Adrenal gland (tissue), 5 donors: ENCODE data around the gene CCNQ.

Experiments
- POLR2A ChIP-seq, 2 donors: fragments of 450-650 bp; IDR thresholded peaks; one replicate each; pipeline ENCODE4 v1.6.1; 2017; ENCODE audit warnings: antibody characterized with exemption in 2 of 2, mild to moderate bottlenecking in 2 of 2, moderate library complexity in 1 of 2
- TF ChIP-seq, protein P1 (sequence below), 6 experiments: fragments of 450-650 bp in 4 of 6; fragments of 200-600 bp in 2 of 6; sonication (generic) in 1 of 6; IDR thresholded peaks; 1 replicate in 5 of 6; 2 replicates in 1 of 6; pipeline versions ENCODE4 v1.5.1 to v1.8.0; 2016 to 2021; ENCODE audit warnings: antibody characterized with exemption in 6 of 6, mild to moderate bottlenecking in 2 of 6, moderate library complexity in 1 of 6
- donor health status: DM: no; HTN: no; CAD: no.

DNA sequence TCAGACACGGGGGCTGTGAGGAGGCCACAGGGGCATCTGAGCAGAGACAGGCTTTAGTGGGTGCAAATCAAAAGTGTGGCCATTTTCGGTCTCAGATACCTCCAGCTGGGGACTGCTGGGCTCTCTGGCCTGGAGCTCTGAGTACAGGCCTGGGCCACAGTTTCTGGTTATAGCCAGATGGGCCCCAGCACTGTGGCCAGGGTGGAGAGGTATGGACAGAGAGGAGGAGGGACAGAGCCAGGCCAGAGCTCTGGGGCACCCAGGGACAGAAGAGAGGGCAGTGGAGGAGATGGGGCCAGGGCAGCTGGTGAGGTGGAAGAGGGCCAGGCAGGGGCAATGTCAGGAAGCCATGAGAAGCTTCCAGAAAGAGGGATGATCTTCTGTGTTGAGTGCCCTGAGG lies 20.1 kb downstream of the CCNQ start:
- TF ChIP-seq, protein P1, sequence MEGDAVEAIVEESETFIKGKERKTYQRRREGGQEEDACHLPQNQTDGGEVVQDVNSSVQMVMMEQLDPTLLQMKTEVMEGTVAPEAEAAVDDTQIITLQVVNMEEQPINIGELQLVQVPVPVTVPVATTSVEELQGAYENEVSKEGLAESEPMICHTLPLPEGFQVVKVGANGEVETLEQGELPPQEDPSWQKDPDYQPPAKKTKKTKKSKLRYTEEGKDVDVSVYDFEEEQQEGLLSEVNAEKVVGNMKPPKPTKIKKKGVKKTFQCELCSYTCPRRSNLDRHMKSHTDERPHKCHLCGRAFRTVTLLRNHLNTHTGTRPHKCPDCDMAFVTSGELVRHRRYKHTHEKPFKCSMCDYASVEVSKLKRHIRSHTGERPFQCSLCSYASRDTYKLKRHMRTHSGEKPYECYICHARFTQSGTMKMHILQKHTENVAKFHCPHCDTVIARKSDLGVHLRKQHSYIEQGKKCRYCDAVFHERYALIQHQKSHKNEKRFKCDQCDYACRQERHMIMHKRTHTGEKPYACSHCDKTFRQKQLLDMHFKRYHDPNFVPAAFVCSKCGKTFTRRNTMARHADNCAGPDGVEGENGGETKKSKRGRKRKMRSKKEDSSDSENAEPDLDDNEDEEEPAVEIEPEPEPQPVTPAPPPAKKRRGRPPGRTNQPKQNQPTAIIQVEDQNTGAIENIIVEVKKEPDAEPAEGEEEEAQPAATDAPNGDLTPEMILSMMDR (IDR thresholded peaks at IDR 0.05): no peak
- TF ChIP-seq POLR2A (IDR thresholded peaks at IDR 0.05): no peak
